NB4 (cell line): ENCODE data around the gene ACKR3.

Experiments used
- CTCF ChIP-seq: IDR thresholded peaks from one replicate; pipeline ENCODE4 v1.5.1; 2012; ENCODE audit warnings: low read depth, low read length
- POLR2A ChIP-seq: IDR thresholded peaks from 2 replicates; pipeline ENCODE4 v1.6.1; 2011; ENCODE audit warnings: mild to moderate bottlenecking; ENCODE audit not compliant: insufficient read length; ENCODE audit errors: extremely low read depth

DNA sequence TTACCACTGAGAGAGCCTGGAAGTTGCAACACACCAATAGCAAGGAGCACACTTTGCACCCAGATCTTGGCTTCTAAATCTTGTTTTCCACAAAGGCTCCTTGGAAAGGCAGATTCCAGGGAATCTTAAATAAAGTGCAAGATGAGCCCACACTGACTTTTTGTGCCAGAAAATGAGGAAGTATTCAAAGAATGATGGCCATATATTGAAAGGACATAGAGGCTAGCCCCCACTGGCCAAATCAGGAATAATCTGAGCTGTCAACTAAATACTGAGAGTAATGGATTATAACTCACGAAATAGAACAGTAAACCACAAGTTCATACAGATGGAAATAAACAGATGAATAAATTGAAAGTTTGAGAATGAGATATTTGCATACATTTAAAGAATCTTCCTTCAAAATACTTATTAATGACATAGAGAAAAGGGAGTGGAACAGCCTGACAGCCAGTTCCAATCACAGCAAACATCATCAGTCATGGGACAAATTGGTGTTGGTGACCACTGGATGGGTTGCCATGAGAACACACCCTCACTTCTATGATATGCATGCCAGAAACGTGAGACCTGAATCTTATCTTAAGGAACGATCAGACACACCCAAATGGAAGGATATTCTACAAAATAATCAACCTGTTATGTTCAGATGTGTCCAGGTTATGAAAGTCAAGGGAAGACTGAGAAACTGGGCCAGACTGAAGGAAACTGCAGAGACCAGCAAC lies 12.2 kb upstream of the ACKR3 start:
- no peak for TF ChIP-seq POLR2A
- no peak for TF ChIP-seq CTCF
